ENCODE measurements around the gene ADAMTS2.

The ADAMTS2 gene

GRCh38 chr5:179378441-179379271 is 33.4 kb upstream of the ADAMTS2 start:
- Histone ChIP-seq H3K36me3 (ENCODE audit: low read depth) (no peaks in the 10 kb centered on the region), H3K4me3 (ENCODE audit: severe bottlenecking) (no peak overlapping the region), H3K27me3 (ENCODE audit: insufficient read depth, poor library complexity, severe bottlenecking) (no peaks in the 10 kb centered on the region), H3K27ac (ENCODE audit: poor library complexity, severe bottlenecking) (no peak overlapping the region), H3K9me3 (ENCODE audit: severe bottlenecking) (no peaks in the 10 kb centered on the region), H3K4me1 (ENCODE audit: insufficient read depth, poor library complexity, severe bottlenecking) (no peaks in the 10 kb centered on the region)
- ATAC-seq (ENCODE audit: low read depth) (no peak), DNase-seq (ENCODE audit: low spot score) (no peak)
- TF ChIP-seq CTCF (IDR thresholded peaks at IDR 0.05; ENCODE audit: poor library complexity, severe bottlenecking) = no peak

- Histone ChIP-seq H3K27me3 (ENCODE audit: insufficient read depth, poor library complexity, severe bottlenecking) (no peaks in the 10 kb centered on the region), H3K27ac (ENCODE audit: poor library complexity, severe bottlenecking) (no peak overlapping the region), H3K9me3 (ENCODE audit: severe bottlenecking) (no peaks in the 10 kb centered on the region), H3K4me1 (ENCODE audit: insufficient read depth, poor library complexity, severe bottlenecking) (no peaks in the 10 kb centered on the region), H3K36me3 (ENCODE audit: low read depth) (no peaks in the 10 kb centered on the region), H3K4me3 (ENCODE audit: severe bottlenecking) (no peak overlapping the region)
- ATAC-seq (ENCODE audit: low read depth) (no peak), DNase-seq (ENCODE audit: low spot score) (no peak)
- TF ChIP-seq CTCF (IDR thresholded peaks at IDR 0.05; ENCODE audit: poor library complexity, severe bottlenecking) = no peak
Measured at GRCh38 chr5:179378116-179378440, 32.8 kb upstream of the ADAMTS2 start.

GRCh38 chr5:179377421-179378115 is 32.3 kb upstream of the ADAMTS2 start:
- no peak for ATAC-seq (ENCODE audit: low read depth)
- H3K27ac ChIP-seq (ENCODE audit: poor library complexity, severe bottlenecking) = no peak overlapping the region
- no peaks in the 10 kb centered on the region for H3K36me3 ChIP-seq (ENCODE audit: low read depth)
- no peak overlapping the region for H3K4me3 ChIP-seq (ENCODE audit: severe bottlenecking)
- no peaks in the 10 kb centered on the region for H3K4me1 ChIP-seq (ENCODE audit: insufficient read depth, poor library complexity, severe bottlenecking)
- DNase-seq (ENCODE audit: low spot score) = no peak
- TF ChIP-seq CTCF (IDR thresholded peaks at IDR 0.05; ENCODE audit: poor library complexity, severe bottlenecking) = no peak
- H3K9me3 ChIP-seq (ENCODE audit: severe bottlenecking) = no peaks in the 10 kb centered on the region
- no peaks in the 10 kb centered on the region for H3K27me3 ChIP-seq (ENCODE audit: insufficient read depth, poor library complexity, severe bottlenecking)

GRCh38 chr5:179376701-179377420 is 31.6 kb upstream of the ADAMTS2 start:
- Histone ChIP-seq H3K9me3 (ENCODE audit: severe bottlenecking) (no peaks in the 10 kb centered on the region), H3K36me3 (ENCODE audit: low read depth) (no peaks in the 10 kb centered on the region), H3K4me3 (ENCODE audit: severe bottlenecking) (no peak overlapping the region), H3K27me3 (ENCODE audit: insufficient read depth, poor library complexity, severe bottlenecking) (no peaks in the 10 kb centered on the region), H3K27ac (ENCODE audit: poor library complexity, severe bottlenecking) (no peak overlapping the region), H3K4me1 (ENCODE audit: insufficient read depth, poor library complexity, severe bottlenecking) (no peaks in the 10 kb centered on the region)
- ATAC-seq (ENCODE audit: low read depth) = no peak
- TF ChIP-seq CTCF (IDR thresholded peaks at IDR 0.05; ENCODE audit: poor library complexity, severe bottlenecking) = no peak
- DNase-seq (ENCODE audit: low spot score) = peak; percentile 67

Measured in RWPE2 (cell line).